CD14-positive monocyte (primary cell): Measurements from ENCODE around the gene ZNF710. TPM values are rescaled to one million over a fixed set of nuclear protein-coding genes. Genes with fewer than 3 reads are reported as not detected.

Experiments used
- DNase-seq, 3 donors: peaks; one replicate each; pipeline ENCODE4 v3.0.0-alpha.2; 2011 to 2022
- H2AFZ ChIP-seq: 2 replicates; pipeline ENCODE4 v1.6.0; 2012; ENCODE audit warnings: mild to moderate bottlenecking, low read depth, low read length, inconsistent platforms; ENCODE audit not compliant: insufficient read depth, poor library complexity, severe bottlenecking
- H3K27ac ChIP-seq, 2 donors: 1 replicate in 1 of 2; 2 replicates in 1 of 2; pipeline ENCODE4 v1.5.1; 2012 to 2013; ENCODE audit warnings: low read length in 2 of 2, control low read depth in 1 of 2, inconsistent platforms in 1 of 2, low read depth in 1 of 2, mild to moderate bottlenecking in 1 of 2
- H3K27me3 ChIP-seq, 2 donors: one replicate each; pipeline versions ENCODE4 v1.6.0 to v1.6.1; 2011 to 2013; ENCODE audit warnings: low read length in 2 of 2; ENCODE audit not compliant: control insufficient read depth in 2 of 2, insufficient read depth in 2 of 2
- H3K36me3 ChIP-seq, 2 donors: replicated peaks in 1 of 2; 1 replicate in 1 of 2; 2 replicates in 1 of 2; pipeline versions ENCODE4 v1.5.1 to v1.6.1; 2012 to 2013; ENCODE audit warnings: low read length in 2 of 2, control low read depth in 1 of 2, inconsistent platforms in 1 of 2, mild to moderate bottlenecking in 1 of 2; ENCODE audit not compliant: insufficient read depth in 2 of 2, control insufficient read depth in 1 of 2
- H3K4me1 ChIP-seq, 2 donors: 1 replicate in 1 of 2; 2 replicates in 1 of 2; pipeline versions ENCODE4 v1.5.1 to v1.6.1; 2012 to 2013; ENCODE audit warnings: low read length in 2 of 2, control low read depth in 1 of 2, inconsistent platforms in 1 of 2, mild to moderate bottlenecking in 1 of 2, moderate library complexity in 1 of 2; ENCODE audit not compliant: insufficient read depth in 2 of 2, control insufficient read depth in 1 of 2
- H3K4me2 ChIP-seq: replicated peaks from 2 replicates; pipeline ENCODE3; 2012; ENCODE audit warnings: low read length, moderate library complexity, mild to moderate bottlenecking; ENCODE audit not compliant: poor library complexity, severe bottlenecking; ENCODE audit errors: extremely low read depth
- H3K4me3 ChIP-seq, 3 experiments: fragments of 200-600 bp in 1 of 3; sonication (generic) in 1 of 3; replicated peaks in 1 of 3; 1 replicate in 2 of 3; 2 replicates in 1 of 3; pipeline ENCODE4 v1.5.1; 2011 to 2013; ENCODE audit warnings: low read length in 3 of 3, mild to moderate bottlenecking in 3 of 3, control low read depth in 2 of 3, low read depth in 2 of 3, inconsistent platforms in 1 of 3, moderate library complexity in 1 of 3
- H3K79me2 ChIP-seq: 2 replicates; pipeline ENCODE4 v1.6.0; 2012; ENCODE audit warnings: mild to moderate bottlenecking, control low read depth, inconsistent platforms, low read length, moderate library complexity; ENCODE audit not compliant: insufficient read depth
- H3K9ac ChIP-seq: 2 replicates; pipeline ENCODE4 v1.6.0; 2017; ENCODE audit warnings: low read length, mild to moderate bottlenecking; ENCODE audit not compliant: insufficient read depth, poor library complexity, severe bottlenecking
- H3K9me3 ChIP-seq, 2 donors: replicated peaks in 1 of 2; 1 replicate in 1 of 2; 2 replicates in 1 of 2; pipeline versions ENCODE4 v1.5.1 to v1.6.1; 2012 to 2013; ENCODE audit warnings: low read length in 2 of 2, control low read depth in 1 of 2; ENCODE audit not compliant: control insufficient read depth in 1 of 2, insufficient read depth in 1 of 2
- H4K20me1 ChIP-seq: 2 replicates; pipeline ENCODE4 v1.6.0; 2012; ENCODE audit warnings: mild to moderate bottlenecking, low read length, control low read depth, moderate library complexity; ENCODE audit not compliant: insufficient read depth
- H3K27ac Mint-ChIP-seq, 7 donors: one replicate each; pipeline ENCODE4 v1.8.0; 2020; ENCODE audit warnings: mild to moderate bottlenecking in 7 of 7, mixed read lengths in 7 of 7, moderate library complexity in 6 of 7, inconsistent platforms in 2 of 7
- H3K27me3 Mint-ChIP-seq, 3 donors: one replicate each; pipeline ENCODE4 v1.8.0; 2021 to 2022; ENCODE audit warnings: low read depth in 3 of 3, mild to moderate bottlenecking in 3 of 3, mixed read lengths in 3 of 3, moderate library complexity in 3 of 3, inconsistent platforms in 1 of 3
- H3K36me3 Mint-ChIP-seq, 2 donors: one replicate each; pipeline ENCODE4 v1.8.0; 2020; ENCODE audit warnings: mixed read lengths in 2 of 2, inconsistent platforms in 1 of 2, mild to moderate bottlenecking in 1 of 2
- H3K4me1 Mint-ChIP-seq: one replicate; pipeline ENCODE4 v1.8.0; 2020; ENCODE audit warnings: mild to moderate bottlenecking, mixed read lengths
- H3K4me3 Mint-ChIP-seq, 2 donors: one replicate each; pipeline ENCODE4 v1.8.0; 2020; ENCODE audit warnings: mild to moderate bottlenecking in 2 of 2, mixed read lengths in 2 of 2, moderate library complexity in 1 of 2
- H3K9me3 Mint-ChIP-seq, 7 donors: one replicate each; pipeline ENCODE4 v1.8.0; 2020 to 2022; ENCODE audit warnings: mixed read lengths in 7 of 7, mild to moderate bottlenecking in 6 of 7, moderate library complexity in 6 of 7, inconsistent platforms in 2 of 7
- CTCF ChIP-seq: fragments of 200-600 bp; IDR thresholded peaks from one replicate; pipeline ENCODE4 v1.8.0; 2022; ENCODE audit warnings: antibody characterized with exemption, mild to moderate bottlenecking
- whole genome bisulfite sequencing: methylation state at CpG from one replicate; pipeline ENCODE4 v1.1.5; 2013; ENCODE audit warnings: missing lambda C conversion rate; ENCODE audit not compliant: insufficient coverage; 5-methylcytosine and 5-hydroxymethylcytosine counted together
- intact Hi-C, 2 donors: fragments of 100-400 bp; cut with micrococcal nuclease; formaldehyde crosslinking; loops; one replicate each; pipeline versions ENCODE4 v1.15.0 to v1.15.1; 2023
- polyA plus RNA-seq, 3 donors: library from polyadenylated mRNA; depleted of rRNA in 1 of 3; unstranded in 2 of 3; stranded (reverse) in 1 of 3; fragments of 300-500 nt in 2 of 3; fragments of >200 nt in 1 of 3; fragmentation: Illumina TruSeq in 2 of 3; gene quantifications; 1 replicate in 2 of 3; 2 replicates in 1 of 3; pipeline ENCODE4 v1.2.3, GENCODE V29; 2012 to 2021

Gene ZNF710
- polyA plus RNA-seq, 3 donors: 3.4 to 45.6 (median 4.8) TPM

DNA sequence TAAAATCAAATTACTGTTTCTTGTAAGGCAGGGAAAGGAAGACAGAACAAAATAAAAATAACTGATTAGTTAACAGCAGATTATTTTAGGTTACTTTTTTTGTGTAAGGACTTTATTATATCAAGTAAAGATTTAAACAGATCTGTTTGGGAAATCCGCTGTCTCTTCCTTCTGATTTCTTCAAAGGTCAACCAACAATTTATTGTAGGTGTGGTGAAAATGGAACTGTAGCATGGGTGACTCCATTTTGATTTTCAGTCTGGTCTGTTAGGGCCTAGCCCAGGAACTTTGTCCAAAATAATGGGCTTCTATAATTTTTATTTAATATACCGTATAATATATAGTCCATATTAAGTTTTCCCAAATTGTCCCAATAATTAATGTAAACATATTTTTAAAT lies 114.7 kb downstream of the ZNF710 start:
- Mint-ChIP-seq H3K27ac (no peak overlapping the region), H3K27me3 (peaks cover 0 to 9% (median 5%) of the 10 kb centered on the region in 3 donors)
- intact Hi-C loops: no loop called here

DNA sequence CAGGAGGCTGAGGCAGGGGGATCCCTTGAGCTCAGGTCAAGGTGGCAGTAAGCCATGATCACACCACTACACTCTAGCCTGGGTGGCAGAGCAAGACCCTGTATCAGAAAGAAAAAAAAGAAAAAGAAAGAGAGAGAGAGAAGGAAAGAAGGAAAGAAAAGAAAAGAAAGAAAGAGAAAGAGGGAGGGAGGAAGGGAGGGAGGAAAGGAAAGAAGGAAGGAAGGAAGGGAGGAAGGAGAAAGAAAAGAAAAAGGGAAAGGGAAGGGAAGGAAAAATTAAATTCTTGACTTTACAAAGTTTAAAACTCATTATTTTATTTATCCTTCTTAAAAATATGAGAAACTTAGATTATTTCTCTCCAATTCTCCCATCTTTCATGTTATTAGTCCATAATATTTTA lies 118.2 kb downstream of the ZNF710 start:
- no peaks in the 10 kb centered on the region for H3K4me1 ChIP-seq
- H3K9me3 ChIP-seq: peaks cover 10 to 11% of the 10 kb centered on the region in 2 donors
- Mint-ChIP-seq H3K9me3 (peaks cover 9 to 13% (median 12%) of the 10 kb centered on the region in 7 donors), H3K27me3 (peaks cover 1 to 19% (median 3%) of the 10 kb centered on the region in 3 donors), H3K4me1 (no peaks in the 10 kb centered on the region), H3K36me3 (no peaks in the 10 kb centered on the region), H3K4me3 (no peak overlapping the region), H3K27ac (no peak overlapping the region)
- DNase-seq: no peak
- H3K27me3 ChIP-seq: no peaks in the 10 kb centered on the region
- no peak overlapping the region for H3K9ac ChIP-seq
- no peak overlapping the region for H3K4me3 ChIP-seq
- no peaks in the 10 kb centered on the region for H4K20me1 ChIP-seq
- no peaks in the 10 kb centered on the region for H3K79me2 ChIP-seq
- H3K27ac ChIP-seq: no peak overlapping the region
- H2AFZ ChIP-seq: no peak overlapping the region
- no peak for TF ChIP-seq CTCF
- H3K4me2 ChIP-seq: no peak overlapping the region
- intact Hi-C loops: no loop called here
- H3K36me3 ChIP-seq: no peaks in the 10 kb centered on the region

More for the DNA sequence above, 114.7 kb downstream of the ZNF710 start:
- DNase-seq: no peak
- Histone ChIP-seq H2AFZ (no peak overlapping the region), H3K79me2 (no peaks in the 10 kb centered on the region), H4K20me1 (no peaks in the 10 kb centered on the region), H3K4me3 (no peak overlapping the region), H3K27ac (no peak overlapping the region), H3K9ac (no peak overlapping the region), H3K36me3 (no peaks in the 10 kb centered on the region), H3K4me1 (no peaks in the 10 kb centered on the region), H3K27me3 (no peaks in the 10 kb centered on the region), H3K9me3 (peaks cover 13 to 17% of the 10 kb centered on the region in 2 donors), H3K4me2 (no peak overlapping the region)
- WGBS: no CpG with 5 or more reads among the region's 2 CpGs
- Mint-ChIP-seq H3K9me3 (peaks cover 14 to 23% (median 20%) of the 10 kb centered on the region in 7 donors), H3K4me3 (no peak overlapping the region), H3K36me3 (no peaks in the 10 kb centered on the region), H3K4me1 (no peaks in the 10 kb centered on the region)
- TF ChIP-seq CTCF: no peak
